GM18502 (cell line): ENCODE data around the gene ADCY3.
"Not testable (repeated sequence)": the region's sequence is repeated elsewhere in the genome, so short reads cannot be mapped to it uniquely, and the experiment has no call there.

Experiments
- ATAC-seq: cut with Tn5 transposase; IDR thresholded peaks from one replicate; pipeline ENCODE4 v1.9.1; 2021; ENCODE audit warnings: mild to moderate bottlenecking; ENCODE audit not compliant: unreplicated experiment, poor library complexity

ADCY3 gene

GRCh38 chr2:24820598-24821432, 99.2 kb downstream of the ADCY3 start:
- ATAC-seq, result no peak

- ATAC-seq, result no peak
Observed at GRCh38 chr2:24820175-24820513, 99.9 kb downstream of the ADCY3 start.

GRCh38 chr2:24819442-24820174, 100.4 kb downstream of the ADCY3 start:
- no peak for ATAC-seq

GRCh38 chr2:24818721-24819167, 101.3 kb downstream of the ADCY3 start:
- no peak for ATAC-seq

- ATAC-seq, result no peak
Observed at GRCh38 chr2:24816884-24817283, 103.2 kb downstream of the ADCY3 start.

- ATAC-seq, result no peak
Observed at GRCh38 chr2:24816404-24816803, 103.6 kb downstream of the ADCY3 start.

- no peak for ATAC-seq
Observed at GRCh38 chr2:24815171-24815570, 104.9 kb downstream of the ADCY3 start.

- ATAC-seq, result no peak
Observed at GRCh38 chr2:24814516-24814915, 105.5 kb downstream of the ADCY3 start.

GRCh38 chr2:24813691-24814137, 106.3 kb downstream of the ADCY3 start:
- ATAC-seq, result no peak

GRCh38 chr2:24809316-24810007, 110.6 kb downstream of the ADCY3 start:
- no peak for ATAC-seq

GRCh38 chr2:24806661-24807036, 113.4 kb downstream of the ADCY3 start:
- no peak for ATAC-seq

GRCh38 chr2:24805811-24806660, 114.0 kb downstream of the ADCY3 start:
- ATAC-seq, result not testable (repeated sequence)

GRCh38 chr2:24800487-24800886, 119.5 kb downstream of the ADCY3 start:
- ATAC-seq, result not testable (repeated sequence)

- no peak for ATAC-seq
Observed at GRCh38 chr2:24797644-24798043, 122.4 kb downstream of the ADCY3 start.

- ATAC-seq, result no peak
Observed at GRCh38 chr2:24793761-24794435, 126.1 kb downstream of the ADCY3 start.

GRCh38 chr2:24792874-24793760, 126.9 kb downstream of the ADCY3 start, which contains the start of the genes CENPO and PTRHD1:
Gene CENPO (plus strand): TSS chr2:24793425. CDS start chr2:24793920, 495 bp downstream.
Gene PTRHD1 (minus strand): TSS chr2:24793391. CDS start chr2:24793377, 14 bp downstream.
- peak; percentile 95 for ATAC-seq

GRCh38 chr2:24792542-24792873, 127.5 kb downstream of the ADCY3 start:
- ATAC-seq, result no peak

- ATAC-seq, result no peak
Observed at GRCh38 chr2:24791452-24791851, 128.6 kb downstream of the ADCY3 start.
